ENCODE measurements around the gene ATP2C2. TPM values are rescaled to one million over a fixed set of nuclear protein-coding genes. Genes with fewer than 3 reads are reported as not detected.

Gene ATP2C2
- total and polyA plus RNA-seq, 2 donors (not counting 1 experiment from before 2014, with no cell fraction given), result not detected

GRCh38 chr16:84354306-84354705 lies 14.0 kb upstream of the ATP2C2 start:
- Histone ChIP-seq H3K4me3 (ENCODE audit: control extremely low read depth in 1 of 5, extremely low read depth in 1 of 5, insufficient read depth in 1 of 5, low read depth in 2 of 5, low read length in 4 of 5) (no peak overlapping the region), H3K4me1 (ENCODE audit: control insufficient read depth in 2 of 2, insufficient read depth in 2 of 2, low read length in 2 of 2) (no peaks in the 10 kb centered on the region), H4K20me1 (ENCODE audit: control insufficient read depth, insufficient read depth, low read length, poor library complexity, severe bottlenecking) (no peaks in the 10 kb centered on the region), H3K4me2 (replicated peaks; ENCODE audit: low read depth, low read length, poor library complexity, severe bottlenecking) (no peak overlapping the region), H3K79me2 (ENCODE audit: control insufficient read depth, insufficient read depth, low read length) (no peaks in the 10 kb centered on the region), H3K9me3 (ENCODE audit: control extremely low read depth in 1 of 3, control insufficient read depth in 2 of 3, insufficient read depth in 1 of 3, low read length in 2 of 3) (no peaks in the 10 kb centered on the region), H3K9ac (ENCODE audit: low read length) (no peak overlapping the region), H2AFZ (ENCODE audit: insufficient read depth, low read depth, low read length, poor library complexity, severe bottlenecking) (no peak overlapping the region), H3K27ac (ENCODE audit: low read length in 2 of 2) (no peak overlapping the region), H3K36me3 (replicated peaks in 1 of 2; ENCODE audit: control extremely low read depth in 1 of 2, control insufficient read depth in 1 of 2, extremely low read depth in 1 of 2, insufficient read depth in 2 of 2, low read length in 1 of 2) (no peaks in the 10 kb centered on the region), H3K27me3 (replicated peaks in 1 of 4; ENCODE audit: control extremely low read depth in 1 of 4, control insufficient read depth in 3 of 4, insufficient read depth in 4 of 4, low read length in 3 of 4) (peaks cover 0 to 2% (median 0%) of the 10 kb centered on the region in 4 experiments)
- DNase-seq (no peak), ATAC-seq (ENCODE audit: low read depth) (no peak)
- no peak overlapping the region for H3K27ac Mint-ChIP-seq
- intact Hi-C loops (cut with micrococcal nuclease), result no loop called here
- ChIA-PET CTCF (no interaction called here), POLR2A (no interaction called here)
- 88% methylated on average over 6 of the region's 6 CpGs for WGBS (ENCODE audit: insufficient coverage)
- H3K4me3 Mint-ChIP-seq, result no peak overlapping the region
- H3K27me3 Mint-ChIP-seq, result peaks cover 22% of the 10 kb centered on the region
- no peak for TF ChIP-seq CTCF (IDR thresholded peaks at IDR 0.05)
- TF ChIP-seq EZH2 (IDR thresholded peaks at IDR 0.05; ENCODE audit: borderline replicate concordance, insufficient read depth, low read depth, low read length, poor library complexity, severe bottlenecking), result no peak
- no peaks in the 10 kb centered on the region for H3K9me3 Mint-ChIP-seq (ENCODE audit: insufficient read depth)
- no peaks in the 10 kb centered on the region for H3K4me1 Mint-ChIP-seq

- Histone ChIP-seq H3K4me2 (replicated peaks; ENCODE audit: low read depth, low read length, poor library complexity, severe bottlenecking) (no peak overlapping the region), H3K27ac (ENCODE audit: low read length in 2 of 2) (no peak overlapping the region), H3K27me3 (replicated peaks in 1 of 4; ENCODE audit: control extremely low read depth in 1 of 4, control insufficient read depth in 3 of 4, insufficient read depth in 4 of 4, low read length in 3 of 4) (peaks cover 0 to 2% (median 0%) of the 10 kb centered on the region in 4 experiments), H3K36me3 (replicated peaks in 1 of 2; ENCODE audit: control extremely low read depth in 1 of 2, control insufficient read depth in 1 of 2, extremely low read depth in 1 of 2, insufficient read depth in 2 of 2, low read length in 1 of 2) (no peaks in the 10 kb centered on the region), H3K9ac (ENCODE audit: low read length) (no peak overlapping the region), H2AFZ (ENCODE audit: insufficient read depth, low read depth, low read length, poor library complexity, severe bottlenecking) (no peak overlapping the region), H3K9me3 (ENCODE audit: control extremely low read depth in 1 of 3, control insufficient read depth in 2 of 3, insufficient read depth in 1 of 3, low read length in 2 of 3) (no peaks in the 10 kb centered on the region), H3K4me1 (ENCODE audit: control insufficient read depth in 2 of 2, insufficient read depth in 2 of 2, low read length in 2 of 2) (no peaks in the 10 kb centered on the region), H3K4me3 (ENCODE audit: control extremely low read depth in 1 of 5, extremely low read depth in 1 of 5, insufficient read depth in 1 of 5, low read depth in 2 of 5, low read length in 4 of 5) (no peak overlapping the region), H4K20me1 (ENCODE audit: control insufficient read depth, insufficient read depth, low read length, poor library complexity, severe bottlenecking) (no peaks in the 10 kb centered on the region), H3K79me2 (ENCODE audit: control insufficient read depth, insufficient read depth, low read length) (no peaks in the 10 kb centered on the region)
- DNase-seq (no peak), ATAC-seq (ENCODE audit: low read depth) (no peak)
- intact Hi-C loops (cut with micrococcal nuclease), result no loop called here
- H3K4me1 Mint-ChIP-seq, result no peaks in the 10 kb centered on the region
- no peak overlapping the region for H3K4me3 Mint-ChIP-seq
- ChIA-PET POLR2A (no interaction called here), CTCF (no interaction called here)
- H3K27ac Mint-ChIP-seq, result no peak overlapping the region
- no peaks in the 10 kb centered on the region for H3K9me3 Mint-ChIP-seq (ENCODE audit: insufficient read depth)
- TF ChIP-seq EZH2 (IDR thresholded peaks at IDR 0.05; ENCODE audit: borderline replicate concordance, insufficient read depth, low read depth, low read length, poor library complexity, severe bottlenecking), result no peak
- no peak for TF ChIP-seq CTCF (IDR thresholded peaks at IDR 0.05)
- 72% methylated on average over 1 of the region's 2 CpGs for WGBS (ENCODE audit: insufficient coverage)
- H3K27me3 Mint-ChIP-seq, result peaks cover 17% of the 10 kb centered on the region
Observed at GRCh38 chr16:84355149-84355548, 13.2 kb upstream of the ATP2C2 start.

Data from B cell (primary cell).